Neural progenitor cell (in vitro differentiated cells): ENCODE measurements around the gene TRAPPC12. TPM values are rescaled to one million over a fixed set of nuclear protein-coding genes. Genes with fewer than 3 reads are reported as not detected.

ENCODE experiments used
- DNase-seq: peaks from one replicate; pipeline ENCODE4 v3.0.0-alpha.2; 2016; ENCODE audit warnings: low spot score
- H2AFZ ChIP-seq: fragments of 200-600 bp; sonication (generic); replicated peaks from 2 replicates; pipeline ENCODE4 v1.6.1; 2016; ENCODE audit warnings: antibody characterized with exemption
- H3F3A ChIP-seq: fragments of 200-600 bp; sonication (generic); 2 replicates; pipeline ENCODE4 v1.6.1; 2016; ENCODE audit warnings: antibody characterized with exemption, low read depth
- H3K27ac ChIP-seq: fragments of 200-600 bp; sonication (generic); 2 replicates; pipeline ENCODE4 v1.5.1; 2016; ENCODE audit warnings: mild to moderate bottlenecking
- H3K27me3 ChIP-seq: fragments of 200-600 bp; sonication (generic); 2 replicates; pipeline ENCODE4 v1.6.1; 2016; ENCODE audit warnings: mild to moderate bottlenecking, moderate library complexity
- H3K36me3 ChIP-seq: fragments of 200-600 bp; sonication (generic); 2 replicates; pipeline ENCODE4 v1.5.1; 2016
- H3K4me1 ChIP-seq: fragments of 200-600 bp; sonication (generic); 2 replicates; pipeline ENCODE4 v1.6.1; 2016; ENCODE audit warnings: mixed run types
- H3K4me2 ChIP-seq: fragments of 200-600 bp; sonication (generic); 2 replicates; pipeline ENCODE4 v1.6.1; 2016
- H3K4me3 ChIP-seq: fragments of 200-600 bp; sonication (generic); 2 replicates; pipeline ENCODE4 v1.5.1; 2016
- H3K79me2 ChIP-seq: fragments of 200-600 bp; sonication (generic); 2 replicates; pipeline ENCODE4 v1.6.1; 2016; ENCODE audit warnings: low read depth
- H3K9ac ChIP-seq: fragments of 200-600 bp; sonication (generic); 2 replicates; pipeline ENCODE4 v1.6.1; 2016
- H3K9me3 ChIP-seq: fragments of 200-600 bp; sonication (generic); 2 replicates; pipeline ENCODE4 v1.5.1; 2016; ENCODE audit warnings: low read depth
- H4K20me1 ChIP-seq: fragments of 200-600 bp; sonication (generic); 2 replicates; pipeline ENCODE4 v1.6.1; 2016; ENCODE audit warnings: low read depth
- H3K27ac Mint-ChIP-seq: 3 replicates; pipeline ENCODE4 v1.8.0; 2021; ENCODE audit warnings: mixed read lengths
- H3K27me3 Mint-ChIP-seq: 2 replicates; pipeline ENCODE4 v1.8.0; 2022; ENCODE audit warnings: low read depth, mild to moderate bottlenecking, inconsistent platforms, moderate library complexity, mixed read lengths; ENCODE audit not compliant: insufficient read depth
- H3K36me3 Mint-ChIP-seq: 3 replicates; pipeline ENCODE4 v1.8.0; 2021; ENCODE audit warnings: mixed read lengths
- H3K4me1 Mint-ChIP-seq: 3 replicates; pipeline ENCODE4 v1.8.0; 2021; ENCODE audit warnings: mixed read lengths
- H3K4me3 Mint-ChIP-seq: 3 replicates; pipeline ENCODE4 v1.8.0; 2021; ENCODE audit warnings: mild to moderate bottlenecking, moderate library complexity, mixed read lengths
- H3K9me3 Mint-ChIP-seq: 3 replicates; pipeline ENCODE4 v1.8.0; 2020; ENCODE audit warnings: mixed read lengths
- CTCF ChIP-seq: fragments of 200-600 bp; sonication (generic); IDR thresholded peaks from 2 replicates; pipeline ENCODE4 v1.5.1; 2017; ENCODE audit warnings: antibody characterized with exemption, mild to moderate bottlenecking
- EZH2 ChIP-seq: fragments of 200-600 bp; sonication (generic); IDR thresholded peaks from 2 replicates; pipeline ENCODE4 v1.6.1; 2017; ENCODE audit warnings: antibody characterized with exemption, mild to moderate bottlenecking, moderate library complexity
- EZH2phosphoT487 ChIP-seq: fragments of 200-600 bp; sonication (generic); IDR thresholded peaks from 2 replicates; pipeline ENCODE4 v1.6.1; 2017; ENCODE audit warnings: antibody characterized with exemption
- total RNA-seq: library from RNA; depleted of rRNA; stranded (reverse); fragments of >200 nt; gene quantifications from 2 replicates; pipeline ENCODE4 v1.2.3, GENCODE V29; 2015; ENCODE audit warnings: low replicate concordance

TRAPPC12 gene
- total RNA-seq, 1 donor from 2014 or later, result 59.5 TPM

DNA sequence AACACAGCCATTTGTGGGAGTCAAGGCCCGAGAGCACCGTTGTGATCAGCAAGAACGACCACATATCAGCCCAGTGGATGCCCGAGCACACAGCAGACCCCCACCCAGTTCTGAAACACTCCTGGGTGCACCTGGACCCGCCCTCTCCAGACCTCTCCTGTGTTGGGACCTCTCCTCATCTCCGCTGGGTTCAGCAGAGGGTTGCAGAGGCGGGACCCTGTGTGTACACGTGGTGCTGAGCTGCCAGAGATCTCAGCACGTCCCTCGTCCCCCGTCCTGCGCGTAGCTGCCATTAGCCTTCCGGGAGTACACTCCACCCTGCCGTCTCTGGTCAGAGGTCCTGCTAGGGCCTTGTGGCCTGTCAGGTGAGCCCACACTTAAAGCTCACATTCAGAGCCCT is 88.2 kb downstream of the TRAPPC12 start:
- peaks cover 4% of the 10 kb centered on the region for H4K20me1 ChIP-seq
- H3K27ac Mint-ChIP-seq, result no peak overlapping the region
- H3K27me3 ChIP-seq, result no peaks in the 10 kb centered on the region
- no peak for TF ChIP-seq EZH2
- no peak overlapping the region for H3K27ac ChIP-seq
- no peak overlapping the region for H3K9ac ChIP-seq
- peaks cover 5% of the 10 kb centered on the region for H3K4me1 ChIP-seq
- no peak overlapping the region for H3K4me2 ChIP-seq
- H3K9me3 Mint-ChIP-seq, result no peaks in the 10 kb centered on the region
- peaks cover 4% of the 10 kb centered on the region for H3K27me3 Mint-ChIP-seq
- H2AFZ ChIP-seq, result no peak overlapping the region
- no peak overlapping the region for H3K4me3 Mint-ChIP-seq
- H3K36me3 Mint-ChIP-seq, result peaks cover 31% of the 10 kb centered on the region
- H3K4me3 ChIP-seq, result no peak overlapping the region
- H3K9me3 ChIP-seq, result no peaks in the 10 kb centered on the region
- H3K36me3 ChIP-seq, result no peaks in the 10 kb centered on the region
- peaks cover 23% of the 10 kb centered on the region for H3K4me1 Mint-ChIP-seq
- peaks cover 4% of the 10 kb centered on the region for H3F3A ChIP-seq
- H3K79me2 ChIP-seq, result no peaks in the 10 kb centered on the region
- DNase-seq, result no peak

DNA sequence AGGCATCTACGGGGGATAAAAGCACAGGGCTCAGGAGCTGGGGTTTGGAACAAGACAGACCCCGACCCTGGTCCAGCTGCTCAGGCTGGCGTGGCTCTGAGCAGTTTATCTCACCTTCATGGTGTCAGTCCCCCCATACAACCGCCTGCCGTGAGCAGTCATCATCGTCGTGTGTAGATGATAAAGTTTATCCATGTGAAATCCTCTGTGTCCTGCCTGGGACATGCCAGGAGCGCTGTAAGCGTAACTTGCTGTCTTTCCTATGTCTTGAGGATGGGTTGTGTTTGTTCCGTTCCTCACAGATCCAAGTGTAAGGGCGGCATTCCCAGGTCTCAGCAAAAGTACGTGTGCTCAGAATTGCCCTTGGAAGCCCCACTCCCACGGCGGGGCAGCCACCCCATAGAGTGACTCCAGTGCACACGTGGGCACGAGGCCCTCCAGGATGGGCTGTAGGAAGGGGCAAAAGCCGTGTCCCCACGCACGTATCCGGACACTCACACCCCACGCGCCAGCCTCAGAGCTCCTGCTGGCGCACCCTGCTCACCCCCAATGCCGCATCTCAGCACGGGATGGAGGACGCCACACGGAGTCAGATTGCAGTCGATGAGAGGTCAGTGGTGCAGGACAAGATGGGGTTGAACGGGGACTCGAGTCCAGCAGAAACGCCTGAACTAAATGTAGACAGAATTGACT is 88.9 kb downstream of the TRAPPC12 start:
- Histone ChIP-seq H3K27ac (no peak overlapping the region), H3K79me2 (no peaks in the 10 kb centered on the region), H3K9ac (no peak overlapping the region), H4K20me1 (no peaks in the 10 kb centered on the region), H3K9me3 (no peaks in the 10 kb centered on the region), H3K4me1 (no peaks in the 10 kb centered on the region), H3K4me3 (no peak overlapping the region), H3F3A (no peaks in the 10 kb centered on the region), H2AFZ (no peak overlapping the region), H3K4me2 (no peak overlapping the region), H3K27me3 (no peaks in the 10 kb centered on the region), H3K36me3 (no peaks in the 10 kb centered on the region)
- Mint-ChIP-seq H3K27ac (peak overlapping the region; percentile 87), H3K4me3 (no peak overlapping the region), H3K27me3 (peaks cover 7% of the 10 kb centered on the region), H3K36me3 (peaks cover 36% of the 10 kb centered on the region), H3K9me3 (no peaks in the 10 kb centered on the region), H3K4me1 (peaks cover 28% of the 10 kb centered on the region)
- TF ChIP-seq EZH2phosphoT487 (no peak), EZH2 (no peak), CTCF (no peak)
- no peak for DNase-seq

DNA sequence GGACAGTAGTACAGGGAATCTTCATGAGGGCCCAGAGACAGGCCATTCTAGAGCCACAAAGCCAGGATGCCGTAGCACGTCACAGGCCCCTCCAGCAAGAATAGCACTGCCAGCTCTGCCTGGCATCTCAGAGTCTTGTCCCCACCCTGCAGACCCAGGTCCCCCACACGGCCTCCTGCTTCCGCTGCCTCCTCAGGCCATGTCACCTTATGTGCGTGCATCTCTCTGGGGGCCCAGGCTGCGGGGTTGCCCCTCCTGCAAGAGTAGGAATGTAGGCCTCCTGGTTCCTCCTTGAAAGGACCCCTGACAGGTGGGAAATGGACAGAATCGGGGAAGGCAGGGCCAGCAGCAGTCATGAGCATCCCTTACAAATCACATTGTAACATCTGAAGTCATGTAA is 90.0 kb downstream of the TRAPPC12 start:
- DNase-seq, result no peak
- Histone ChIP-seq H3K9me3 (no peaks in the 10 kb centered on the region), H3K27ac (no peak overlapping the region), H3K4me1 (no peaks in the 10 kb centered on the region), H3K4me2 (no peak overlapping the region), H2AFZ (no peak overlapping the region), H3K9ac (no peak overlapping the region), H3K4me3 (no peak overlapping the region), H4K20me1 (no peaks in the 10 kb centered on the region), H3K36me3 (no peaks in the 10 kb centered on the region), H3F3A (no peaks in the 10 kb centered on the region), H3K79me2 (no peaks in the 10 kb centered on the region), H3K27me3 (no peaks in the 10 kb centered on the region)
- Mint-ChIP-seq H3K9me3 (no peaks in the 10 kb centered on the region), H3K27ac (peak overlapping the region; percentile 5), H3K4me3 (no peak overlapping the region), H3K27me3 (peaks cover 6% of the 10 kb centered on the region), H3K4me1 (peaks cover 28% of the 10 kb centered on the region), H3K36me3 (peaks cover 32% of the 10 kb centered on the region)
- TF ChIP-seq CTCF, result no peak

DNA sequence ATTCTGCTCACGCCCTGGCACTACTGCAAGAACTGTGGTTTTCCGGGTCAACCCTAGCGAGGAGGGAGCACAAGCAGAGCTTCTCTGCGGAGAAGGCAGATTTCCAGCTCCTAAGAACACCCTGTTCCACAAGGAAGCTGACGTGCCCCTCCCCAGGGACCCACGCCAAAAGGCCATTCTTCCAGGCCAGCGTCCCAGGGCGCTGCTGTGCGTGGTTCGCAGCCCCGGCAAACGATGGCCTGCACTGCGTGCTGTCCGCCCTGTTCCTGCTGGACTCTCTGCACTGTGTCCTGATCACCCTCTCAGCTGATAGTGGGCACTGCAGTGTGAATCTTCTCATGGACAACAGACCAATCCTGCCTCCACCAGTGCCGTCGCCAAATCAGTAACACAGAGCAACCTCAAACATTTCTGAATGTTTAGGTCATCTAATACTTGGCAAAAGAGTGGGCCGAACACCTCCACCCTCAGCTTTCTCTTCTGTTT is 90.7 kb downstream of the TRAPPC12 start:
- Mint-ChIP-seq H3K36me3 (peaks cover 31% of the 10 kb centered on the region), H3K4me1 (peaks cover 25% of the 10 kb centered on the region), H3K27ac (no peak overlapping the region), H3K4me3 (no peak overlapping the region), H3K27me3 (peaks cover 5% of the 10 kb centered on the region), H3K9me3 (no peaks in the 10 kb centered on the region)
- no peaks in the 10 kb centered on the region for H3K27me3 ChIP-seq
- H3K36me3 ChIP-seq, result no peaks in the 10 kb centered on the region
- H4K20me1 ChIP-seq, result no peaks in the 10 kb centered on the region
- H3K4me2 ChIP-seq, result no peak overlapping the region
- H3K4me3 ChIP-seq, result no peak overlapping the region
- H3K79me2 ChIP-seq, result no peaks in the 10 kb centered on the region
- H3F3A ChIP-seq, result no peaks in the 10 kb centered on the region
- TF ChIP-seq EZH2 (no peak), CTCF (no peak), EZH2phosphoT487 (no peak)
- DNase-seq, result no peak
- H3K27ac ChIP-seq, result no peak overlapping the region
- no peaks in the 10 kb centered on the region for H3K9me3 ChIP-seq
- H2AFZ ChIP-seq, result no peak overlapping the region
- no peak overlapping the region for H3K9ac ChIP-seq
- no peaks in the 10 kb centered on the region for H3K4me1 ChIP-seq
